WTC11 (cell line): Measurements from ENCODE around the gene STRIT1. TPM values are rescaled to one million over a fixed set of nuclear protein-coding genes. Genes with fewer than 3 reads are reported as not detected.

Experiments
- ATAC-seq: fragments of 200-7000 bp; cut with Tn5 transposase; 2 replicates; pipeline ENCODE4 v1.10.0; 2021; ENCODE audit warnings: mild to moderate bottlenecking, moderate library complexity
- CTCF ChIA-PET: fragments of 300-600 bp; sonication (Branson Sonifier 250); formaldehyde crosslinking; loops from one replicate; lab custom pipeline; 2021; ENCODE audit warnings: antibody characterized with exemption; lab: Charles Lee
- POLR2A ChIA-PET: fragments of 350-600 bp; sonication (Branson Sonifier 250); formaldehyde crosslinking; loops from one replicate; lab custom pipeline; 2021; ENCODE audit warnings: antibody characterized with exemption; lab: Charles Lee
- DNase-seq: peaks from one replicate; pipeline ENCODE4 v3.0.0; 2021; ENCODE audit warnings: low spot score
- H3K27ac Mint-ChIP-seq: 2 replicates; pipeline ENCODE4 v1.8.0; 2021; ENCODE audit warnings: mixed read lengths
- H3K27me3 Mint-ChIP-seq: 2 replicates; pipeline ENCODE4 v1.8.0; 2021; ENCODE audit warnings: low read depth, mild to moderate bottlenecking, moderate library complexity, mixed read lengths
- H3K36me3 Mint-ChIP-seq: 2 replicates; pipeline ENCODE4 v1.8.0; 2021; ENCODE audit warnings: mixed read lengths
- H3K4me1 Mint-ChIP-seq: 2 replicates; pipeline ENCODE4 v1.8.0; 2022; ENCODE audit warnings: mixed read lengths
- H3K4me3 Mint-ChIP-seq: 2 replicates; pipeline ENCODE4 v1.8.0; 2021; ENCODE audit warnings: mild to moderate bottlenecking, moderate library complexity, mixed read lengths
- H3K9me3 Mint-ChIP-seq: 2 replicates; pipeline ENCODE4 v1.8.0; 2021; ENCODE audit warnings: mixed read lengths
- CDX4 ChIP-seq: fragments of 250-450 bp; sonication (Bioruptor Pico); IDR thresholded peaks from 2 replicates; pipeline ENCODE4 v1.9.0; 2021; ENCODE audit warnings: moderate library complexity, mild to moderate bottlenecking, inconsistent platforms, borderline replicate concordance
- CTCF ChIP-seq: fragments of 200-600 bp; IDR thresholded peaks from 2 replicates; pipeline ENCODE4 v1.8.0; 2022; ENCODE audit warnings: antibody characterized with exemption
- ETV6 ChIP-seq: sonication (generic); formaldehyde crosslinking; IDR thresholded peaks from 2 replicates; pipeline ENCODE4 v1.8.1; 2022; ENCODE audit warnings: mild to moderate bottlenecking, missing genetic modification reagents
- MAX ChIP-seq: sonication (generic); formaldehyde crosslinking; IDR thresholded peaks from 2 replicates; pipeline ENCODE4 v1.8.0; 2022; ENCODE audit warnings: mild to moderate bottlenecking, missing genetic modification reagents
- NFE2L1 ChIP-seq: sonication (generic); formaldehyde crosslinking; IDR thresholded peaks from 2 replicates; pipeline ENCODE4 v1.8.1; 2023; ENCODE audit warnings: missing genetic modification reagents
- NR2C2 ChIP-seq: sonication (generic); formaldehyde crosslinking; IDR thresholded peaks from 2 replicates; pipeline ENCODE4 v1.8.0; 2022; ENCODE audit warnings: mild to moderate bottlenecking, missing genetic modification reagents
- OVOL2 ChIP-seq: fragments of 250-450 bp; sonication (Bioruptor Pico); IDR thresholded peaks from 2 replicates; pipeline ENCODE4 v1.9.0; 2021; ENCODE audit warnings: mild to moderate bottlenecking, borderline replicate concordance
- SOX15 ChIP-seq: fragments of 250-450 bp; sonication (Bioruptor Pico); IDR thresholded peaks from 2 replicates; pipeline ENCODE4 v1.9.0; 2021; ENCODE audit warnings: mild to moderate bottlenecking
- SP1 ChIP-seq: sonication (generic); formaldehyde crosslinking; conservative IDR thresholded peaks from 2 replicates; pipeline ENCODE4 v1.8.1; 2022; ENCODE audit warnings: missing genetic modification reagents
- TEAD4 ChIP-seq: sonication (generic); formaldehyde crosslinking; IDR thresholded peaks from 2 replicates; pipeline ENCODE4 v1.8.0; 2022; ENCODE audit warnings: mild to moderate bottlenecking, missing genetic modification reagents
- USF1 ChIP-seq: sonication (generic); formaldehyde crosslinking; IDR thresholded peaks from 2 replicates; pipeline ENCODE4 v1.8.0; 2022; ENCODE audit warnings: mild to moderate bottlenecking, missing genetic modification reagents
- ZNF121 ChIP-seq: sonication (generic); formaldehyde crosslinking; IDR thresholded peaks from 2 replicates; pipeline ENCODE4 v1.8.0; 2023; ENCODE audit warnings: missing genetic modification reagents
- ZNF232 ChIP-seq: sonication (generic); formaldehyde crosslinking; IDR thresholded peaks from 2 replicates; pipeline ENCODE4 v1.8.0; 2022; ENCODE audit warnings: mild to moderate bottlenecking, missing genetic modification reagents
- ZNF263 ChIP-seq: sonication (generic); formaldehyde crosslinking; IDR thresholded peaks from 2 replicates; pipeline ENCODE4 v1.8.1; 2022; ENCODE audit warnings: low read depth, mild to moderate bottlenecking, moderate library complexity, missing genetic modification reagents
- ZNF281 ChIP-seq: sonication (generic); formaldehyde crosslinking; IDR thresholded peaks from 2 replicates; pipeline ENCODE4 v1.8.0; 2023; ENCODE audit warnings: mild to moderate bottlenecking, missing genetic modification reagents
- ZNF396 ChIP-seq: fragments of 250-450 bp; sonication (Bioruptor Pico); IDR thresholded peaks from 2 replicates; pipeline ENCODE4 v1.8.0; 2021; ENCODE audit warnings: mild to moderate bottlenecking, moderate library complexity, borderline replicate concordance
- total RNA-seq: library from RNA; stranded (reverse); gene quantifications from 3 replicates; pipeline ENCODE4 v1.2.3, GENCODE V29; 2021

Gene STRIT1
- total RNA-seq, 1 experiment from 2014 or later = 0.33 TPM

- H3K27ac Mint-ChIP-seq = no peak overlapping the region
- peaks cover under 1% of the 10 kb centered on the region for H3K9me3 Mint-ChIP-seq
- TF ChIP-seq ZNF281 (no peak), TEAD4 (CRISPR knock-in tag) (no peak), ZNF121 (peak; percentile 86), CDX4 (no peak), ZNF396 (CRISPR knock-in tag) (no peak), CTCF (no peak), ZNF263 (CRISPR knock-in tag) (no peak)
- H3K36me3 Mint-ChIP-seq = no peaks in the 10 kb centered on the region; the same call in 1 of the 2 replicates
- no peak overlapping the region for H3K4me3 Mint-ChIP-seq
- ATAC-seq = no peak
- no peaks in the 10 kb centered on the region for H3K27me3 Mint-ChIP-seq
- ChIA-PET POLR2A (no interaction called here), CTCF (no interaction called here)
- peaks cover 4% of the 10 kb centered on the region; the same call in 1 of the 2 replicates for H3K4me1 Mint-ChIP-seq
- DNase-seq = no peak
These were observed 7.5 kb downstream of the STRIT1 start for GRCh38 chr3:155285936-155286335.

GRCh38 chr3:155283092-155284056, 10.1 kb downstream of the STRIT1 start:
- H3K27me3 Mint-ChIP-seq = no peaks in the 10 kb centered on the region; the same call in 1 of the 2 replicates
- TF ChIP-seq USF1 (CRISPR knock-in tag) (no peak), SP1 (CRISPR knock-in tag) (no peak), TEAD4 (CRISPR knock-in tag) (no peak), SOX15 (CRISPR knock-in tag) (no peak), ZNF232 (CRISPR knock-in tag) (no peak), ETV6 (CRISPR knock-in tag) (no peak), NR2C2 (CRISPR knock-in tag) (no peak), NFE2L1 (CRISPR knock-in tag) (no peak), OVOL2 (CRISPR knock-in tag) (no peak), MAX (no peak)
- H3K4me1 Mint-ChIP-seq = peaks cover 9% of the 10 kb centered on the region
- H3K27ac Mint-ChIP-seq = no peak overlapping the region
- CTCF ChIA-PET = no interaction called here
- H3K9me3 Mint-ChIP-seq = peaks cover 13% of the 10 kb centered on the region
- POLR2A ChIA-PET = interaction anchor here (0.5 to 0.6 kb wide), 2 partner anchors 27 to 157 kb away, joined by 4 read pairs; no protein-coding TSS in a partner anchor
- DNase-seq = no peak
- ATAC-seq = no peak
- no peak overlapping the region for H3K4me3 Mint-ChIP-seq
- no peaks in the 10 kb centered on the region; the same call in 1 of the 2 replicates for H3K36me3 Mint-ChIP-seq
